ENCODE data around the gene TPRG1L. TPM values are rescaled to one million over a fixed set of nuclear protein-coding genes. Genes with fewer than 3 reads are reported as not detected.

Gene TPRG1L
- total and polyA plus RNA-seq, 2 experiments from 2014 or later, result 6.2 to 20.3 TPM

DNA sequence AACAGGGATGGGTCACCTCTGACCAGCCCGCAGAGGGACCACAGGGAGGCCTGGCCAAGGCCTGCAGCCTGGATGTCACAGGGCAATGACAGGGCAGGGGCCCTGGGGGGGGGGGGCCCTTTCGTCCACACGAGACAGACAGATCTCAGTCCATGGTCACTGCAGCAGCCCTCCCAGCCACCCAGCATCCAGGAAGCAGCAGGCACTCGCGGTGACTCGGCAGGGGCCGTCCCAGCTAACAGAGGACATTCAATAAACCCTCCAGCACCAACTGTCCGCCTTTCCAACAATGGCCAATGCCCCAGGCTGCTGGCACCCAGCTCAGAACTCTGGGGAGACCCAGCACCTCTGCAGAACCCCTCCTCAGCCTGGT, 46.4 kb upstream of the TPRG1L start:
- H3K27ac ChIP-seq (ENCODE audit: low read depth), result no peak overlapping the region
- DNase-seq (ENCODE audit: low spot score), result no peak
- Mint-ChIP-seq H3K4me1 (no peaks in the 10 kb centered on the region), H3K27me3 (ENCODE audit: insufficient read depth, low read depth, poor library complexity) (peaks cover 3% of the 10 kb centered on the region), H3K27ac (no peak overlapping the region), H3K4me3 (no peak overlapping the region), H3K36me3 (ENCODE audit: low read depth) (peaks cover 5% of the 10 kb centered on the region), H3K9me3 (no peaks in the 10 kb centered on the region)
- no peak overlapping the region for H3K4me2 ChIP-seq
- H3K36me3 ChIP-seq (ENCODE audit: insufficient read depth), result no peaks in the 10 kb centered on the region
- TF ChIP-seq STAT1 (IDR thresholded peaks at IDR 0.05; ENCODE audit: unreplicated experiment) (no peak), EZH2 (IDR thresholded peaks at IDR 0.05; ENCODE audit: low read depth, unreplicated experiment) (no peak)
- TF ChIP-seq, protein P1, sequence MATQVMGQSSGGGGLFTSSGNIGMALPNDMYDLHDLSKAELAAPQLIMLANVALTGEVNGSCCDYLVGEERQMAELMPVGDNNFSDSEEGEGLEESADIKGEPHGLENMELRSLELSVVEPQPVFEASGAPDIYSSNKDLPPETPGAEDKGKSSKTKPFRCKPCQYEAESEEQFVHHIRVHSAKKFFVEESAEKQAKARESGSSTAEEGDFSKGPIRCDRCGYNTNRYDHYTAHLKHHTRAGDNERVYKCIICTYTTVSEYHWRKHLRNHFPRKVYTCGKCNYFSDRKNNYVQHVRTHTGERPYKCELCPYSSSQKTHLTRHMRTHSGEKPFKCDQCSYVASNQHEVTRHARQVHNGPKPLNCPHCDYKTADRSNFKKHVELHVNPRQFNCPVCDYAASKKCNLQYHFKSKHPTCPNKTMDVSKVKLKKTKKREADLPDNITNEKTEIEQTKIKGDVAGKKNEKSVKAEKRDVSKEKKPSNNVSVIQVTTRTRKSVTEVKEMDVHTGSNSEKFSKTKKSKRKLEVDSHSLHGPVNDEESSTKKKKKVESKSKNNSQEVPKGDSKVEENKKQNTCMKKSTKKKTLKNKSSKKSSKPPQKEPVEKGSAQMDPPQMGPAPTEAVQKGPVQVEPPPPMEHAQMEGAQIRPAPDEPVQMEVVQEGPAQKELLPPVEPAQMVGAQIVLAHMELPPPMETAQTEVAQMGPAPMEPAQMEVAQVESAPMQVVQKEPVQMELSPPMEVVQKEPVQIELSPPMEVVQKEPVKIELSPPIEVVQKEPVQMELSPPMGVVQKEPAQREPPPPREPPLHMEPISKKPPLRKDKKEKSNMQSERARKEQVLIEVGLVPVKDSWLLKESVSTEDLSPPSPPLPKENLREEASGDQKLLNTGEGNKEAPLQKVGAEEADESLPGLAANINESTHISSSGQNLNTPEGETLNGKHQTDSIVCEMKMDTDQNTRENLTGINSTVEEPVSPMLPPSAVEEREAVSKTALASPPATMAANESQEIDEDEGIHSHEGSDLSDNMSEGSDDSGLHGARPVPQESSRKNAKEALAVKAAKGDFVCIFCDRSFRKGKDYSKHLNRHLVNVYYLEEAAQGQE (IDR thresholded peaks at IDR 0.05; ENCODE audit: unreplicated experiment), result no peak
- no peaks in the 10 kb centered on the region for H3F3A ChIP-seq (replicated peaks; ENCODE audit: low read depth)
- H4K20me1 ChIP-seq (replicated peaks; ENCODE audit: insufficient read depth), result no peaks in the 10 kb centered on the region
- H3K4me1 ChIP-seq (ENCODE audit: insufficient read depth), result no peaks in the 10 kb centered on the region
- no peak overlapping the region for H2AFZ ChIP-seq
- ATAC-seq, result no peak
- H3K79me2 ChIP-seq (replicated peaks; ENCODE audit: insufficient read depth), result no peaks in the 10 kb centered on the region
- no peaks in the 10 kb centered on the region for H3K27me3 ChIP-seq (ENCODE audit: insufficient read depth)
- H3K9me2 ChIP-seq (ENCODE audit: insufficient read depth), result no peaks in the 10 kb centered on the region
- no peak overlapping the region for H3K4me3 ChIP-seq

DNA sequence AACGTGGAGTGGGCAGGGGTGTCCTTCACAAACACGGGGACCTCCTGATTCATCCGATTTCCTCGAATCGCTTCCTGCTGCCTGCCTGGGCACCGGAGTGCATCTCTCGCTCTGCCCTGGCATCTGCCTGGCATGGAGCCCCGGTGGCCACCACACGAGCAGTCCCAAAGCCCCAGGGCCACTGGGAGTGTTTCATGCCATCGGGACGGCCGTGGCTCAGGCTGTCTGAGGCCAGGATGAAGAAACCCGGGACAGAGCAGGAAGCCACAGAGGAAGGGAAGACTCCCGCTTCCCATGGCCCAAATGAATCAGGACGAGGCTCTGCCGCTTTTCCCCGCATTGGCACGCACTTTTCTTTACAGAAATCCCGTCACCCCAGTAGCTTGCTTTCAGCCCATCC, 45.9 kb upstream of the TPRG1L start:
- peaks cover 3% of the 10 kb centered on the region for H3K27me3 Mint-ChIP-seq (ENCODE audit: insufficient read depth, low read depth, poor library complexity)
- H4K20me1 ChIP-seq (replicated peaks; ENCODE audit: insufficient read depth), result no peaks in the 10 kb centered on the region
- no peaks in the 10 kb centered on the region for H3K27me3 ChIP-seq (ENCODE audit: insufficient read depth)
- no peaks in the 10 kb centered on the region for H3K4me1 ChIP-seq (ENCODE audit: insufficient read depth)
- ATAC-seq (no peak), DNase-seq (ENCODE audit: low spot score) (no peak)
- H3K36me3 Mint-ChIP-seq (ENCODE audit: low read depth), result peaks cover 5% of the 10 kb centered on the region
- H3F3A ChIP-seq (replicated peaks; ENCODE audit: low read depth), result no peaks in the 10 kb centered on the region
- H3K9me2 ChIP-seq (ENCODE audit: insufficient read depth), result no peaks in the 10 kb centered on the region
- no peak overlapping the region for H3K4me3 ChIP-seq
- H3K4me2 ChIP-seq, result no peak overlapping the region
- no peaks in the 10 kb centered on the region for H3K36me3 ChIP-seq (ENCODE audit: insufficient read depth)
- no peak overlapping the region for H3K4me3 Mint-ChIP-seq
- no peaks in the 10 kb centered on the region for H3K9me3 Mint-ChIP-seq
- no peak overlapping the region for H3K27ac Mint-ChIP-seq
- H3K4me1 Mint-ChIP-seq, result no peaks in the 10 kb centered on the region
- no peak overlapping the region for H2AFZ ChIP-seq
- H3K79me2 ChIP-seq (replicated peaks; ENCODE audit: insufficient read depth), result no peaks in the 10 kb centered on the region
- no peak overlapping the region for H3K27ac ChIP-seq (ENCODE audit: low read depth)
- no peak for TF ChIP-seq POLR2AphosphoS5 (IDR thresholded peaks at IDR 0.05; ENCODE audit: low read depth)
- TF ChIP-seq, protein P2, sequence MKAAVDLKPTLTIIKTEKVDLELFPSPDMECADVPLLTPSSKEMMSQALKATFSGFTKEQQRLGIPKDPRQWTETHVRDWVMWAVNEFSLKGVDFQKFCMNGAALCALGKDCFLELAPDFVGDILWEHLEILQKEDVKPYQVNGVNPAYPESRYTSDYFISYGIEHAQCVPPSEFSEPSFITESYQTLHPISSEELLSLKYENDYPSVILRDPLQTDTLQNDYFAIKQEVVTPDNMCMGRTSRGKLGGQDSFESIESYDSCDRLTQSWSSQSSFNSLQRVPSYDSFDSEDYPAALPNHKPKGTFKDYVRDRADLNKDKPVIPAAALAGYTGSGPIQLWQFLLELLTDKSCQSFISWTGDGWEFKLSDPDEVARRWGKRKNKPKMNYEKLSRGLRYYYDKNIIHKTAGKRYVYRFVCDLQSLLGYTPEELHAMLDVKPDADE (IDR thresholded peaks at IDR 0.05), result no peak
- no peak for TF ChIP-seq JUNB (IDR thresholded peaks at IDR 0.05; ENCODE audit: unreplicated experiment)
- TF ChIP-seq, protein P3, sequence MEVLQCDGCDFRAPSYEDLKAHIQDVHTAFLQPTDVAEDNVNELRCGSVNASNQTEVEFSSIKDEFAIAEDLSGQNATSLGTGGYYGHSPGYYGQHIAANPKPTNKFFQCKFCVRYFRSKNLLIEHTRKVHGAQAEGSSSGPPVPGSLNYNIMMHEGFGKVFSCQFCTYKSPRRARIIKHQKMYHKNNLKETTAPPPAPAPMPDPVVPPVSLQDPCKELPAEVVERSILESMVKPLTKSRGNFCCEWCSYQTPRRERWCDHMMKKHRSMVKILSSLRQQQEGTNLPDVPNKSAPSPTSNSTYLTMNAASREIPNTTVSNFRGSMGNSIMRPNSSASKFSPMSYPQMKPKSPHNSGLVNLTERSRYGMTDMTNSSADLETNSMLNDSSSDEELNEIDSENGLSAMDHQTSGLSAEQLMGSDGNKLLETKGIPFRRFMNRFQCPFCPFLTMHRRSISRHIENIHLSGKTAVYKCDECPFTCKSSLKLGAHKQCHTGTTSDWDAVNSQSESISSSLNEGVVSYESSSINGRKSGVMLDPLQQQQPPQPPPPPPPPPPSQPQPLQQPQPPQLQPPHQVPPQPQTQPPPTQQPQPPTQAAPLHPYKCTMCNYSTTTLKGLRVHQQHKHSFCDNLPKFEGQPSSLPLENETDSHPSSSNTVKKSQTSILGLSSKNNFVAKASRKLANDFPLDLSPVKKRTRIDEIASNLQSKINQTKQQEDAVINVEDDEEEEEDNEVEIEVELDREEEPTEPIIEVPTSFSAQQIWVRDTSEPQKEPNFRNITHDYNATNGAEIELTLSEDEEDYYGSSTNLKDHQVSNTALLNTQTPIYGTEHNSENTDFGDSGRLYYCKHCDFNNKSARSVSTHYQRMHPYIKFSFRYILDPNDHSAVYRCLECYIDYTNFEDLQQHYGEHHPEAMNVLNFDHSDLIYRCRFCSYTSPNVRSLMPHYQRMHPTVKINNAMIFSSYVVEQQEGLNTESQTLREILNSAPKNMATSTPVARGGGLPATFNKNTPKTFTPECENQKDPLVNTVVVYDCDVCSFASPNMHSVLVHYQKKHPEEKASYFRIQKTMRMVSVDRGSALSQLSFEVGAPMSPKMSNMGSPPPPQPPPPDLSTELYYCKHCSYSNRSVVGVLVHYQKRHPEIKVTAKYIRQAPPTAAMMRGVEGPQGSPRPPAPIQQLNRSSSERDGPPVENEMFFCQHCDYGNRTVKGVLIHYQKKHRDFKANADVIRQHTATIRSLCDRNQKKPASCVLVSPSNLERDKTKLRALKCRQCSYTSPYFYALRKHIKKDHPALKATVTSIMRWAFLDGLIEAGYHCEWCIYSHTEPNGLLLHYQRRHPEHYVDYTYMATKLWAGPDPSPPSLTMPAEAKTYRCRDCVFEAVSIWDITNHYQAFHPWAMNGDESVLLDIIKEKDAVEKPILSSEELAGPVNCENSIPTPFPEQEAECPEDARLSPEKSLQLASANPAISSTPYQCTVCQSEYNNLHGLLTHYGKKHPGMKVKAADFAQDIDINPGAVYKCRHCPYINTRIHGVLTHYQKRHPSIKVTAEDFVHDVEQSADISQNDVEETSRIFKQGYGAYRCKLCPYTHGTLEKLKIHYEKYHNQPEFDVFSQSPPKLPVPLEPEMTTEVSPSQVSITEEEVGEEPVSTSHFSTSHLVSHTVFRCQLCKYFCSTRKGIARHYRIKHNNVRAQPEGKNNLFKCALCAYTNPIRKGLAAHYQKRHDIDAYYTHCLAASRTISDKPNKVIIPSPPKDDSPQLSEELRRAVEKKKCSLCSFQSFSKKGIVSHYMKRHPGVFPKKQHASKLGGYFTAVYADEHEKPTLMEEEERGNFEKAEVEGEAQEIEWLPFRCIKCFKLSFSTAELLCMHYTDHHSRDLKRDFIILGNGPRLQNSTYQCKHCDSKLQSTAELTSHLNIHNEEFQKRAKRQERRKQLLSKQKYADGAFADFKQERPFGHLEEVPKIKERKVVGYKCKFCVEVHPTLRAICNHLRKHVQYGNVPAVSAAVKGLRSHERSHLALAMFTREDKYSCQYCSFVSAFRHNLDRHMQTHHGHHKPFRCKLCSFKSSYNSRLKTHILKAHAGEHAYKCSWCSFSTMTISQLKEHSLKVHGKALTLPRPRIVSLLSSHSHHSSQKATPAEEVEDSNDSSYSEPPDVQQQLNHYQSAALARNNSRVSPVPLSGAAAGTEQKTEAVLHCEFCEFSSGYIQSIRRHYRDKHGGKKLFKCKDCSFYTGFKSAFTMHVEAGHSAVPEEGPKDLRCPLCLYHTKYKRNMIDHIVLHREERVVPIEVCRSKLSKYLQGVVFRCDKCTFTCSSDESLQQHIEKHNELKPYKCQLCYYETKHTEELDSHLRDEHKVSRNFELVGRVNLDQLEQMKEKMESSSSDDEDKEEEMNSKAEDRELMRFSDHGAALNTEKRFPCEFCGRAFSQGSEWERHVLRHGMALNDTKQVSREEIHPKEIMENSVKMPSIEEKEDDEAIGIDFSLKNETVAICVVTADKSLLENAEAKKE (CRISPR knock-in tag; IDR thresholded peaks at IDR 0.05), result no peak
- TF ChIP-seq, protein P1 (IDR thresholded peaks at IDR 0.05; ENCODE audit: unreplicated experiment), result no peak
